ENCODE data around the gene TMBIM6. TPM values are rescaled to one million over a fixed set of nuclear protein-coding genes. Genes with fewer than 3 reads are reported as not detected.
"Not testable (repeated sequence)": the region's sequence is repeated elsewhere in the genome, so short reads cannot be mapped to it uniquely, and the experiment has no call there.

Gene TMBIM6
- total RNA-seq, 4 donors from 2014 or later, result 251 to 408 (median 329) TPM

DNA sequence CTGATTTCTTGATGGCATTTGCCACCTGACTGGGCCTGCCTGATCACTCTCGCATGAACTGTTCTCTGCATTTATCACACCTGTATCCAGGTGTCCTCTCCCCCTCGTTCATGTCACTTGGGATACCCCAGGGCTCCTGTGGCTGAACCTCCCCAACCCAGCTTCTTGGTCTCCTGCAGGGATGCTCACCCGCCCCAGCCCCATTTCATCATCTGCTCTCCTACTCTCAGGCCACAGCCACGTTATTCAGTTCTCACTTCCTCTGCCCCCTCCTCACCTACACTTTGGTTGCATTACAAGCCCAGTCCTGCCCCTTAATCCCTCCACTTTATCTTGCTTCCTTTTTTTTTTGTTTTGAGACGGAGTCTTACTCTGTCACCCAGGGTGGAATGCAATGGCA lies 35.5 kb downstream of the TMBIM6 start:
- Histone ChIP-seq H3K27ac (no peak overlapping the region), H3K4me1 (peaks cover 0 to 13% (median 0%) of the 10 kb centered on the region in 3 donors), H3K4me3 (no peak overlapping the region), H3K36me3 (no peaks in the 10 kb centered on the region), H3K9me3 (no peaks in the 10 kb centered on the region), H3K27me3 (no peaks in the 10 kb centered on the region)
- WGBS, 2 donors (ENCODE audit: low coverage in 1 of 2), result 62 to 76% methylated on average over 4 to 5 of the region's 5 CpGs
- no peak for ATAC-seq
- TF ChIP-seq, protein P1, sequence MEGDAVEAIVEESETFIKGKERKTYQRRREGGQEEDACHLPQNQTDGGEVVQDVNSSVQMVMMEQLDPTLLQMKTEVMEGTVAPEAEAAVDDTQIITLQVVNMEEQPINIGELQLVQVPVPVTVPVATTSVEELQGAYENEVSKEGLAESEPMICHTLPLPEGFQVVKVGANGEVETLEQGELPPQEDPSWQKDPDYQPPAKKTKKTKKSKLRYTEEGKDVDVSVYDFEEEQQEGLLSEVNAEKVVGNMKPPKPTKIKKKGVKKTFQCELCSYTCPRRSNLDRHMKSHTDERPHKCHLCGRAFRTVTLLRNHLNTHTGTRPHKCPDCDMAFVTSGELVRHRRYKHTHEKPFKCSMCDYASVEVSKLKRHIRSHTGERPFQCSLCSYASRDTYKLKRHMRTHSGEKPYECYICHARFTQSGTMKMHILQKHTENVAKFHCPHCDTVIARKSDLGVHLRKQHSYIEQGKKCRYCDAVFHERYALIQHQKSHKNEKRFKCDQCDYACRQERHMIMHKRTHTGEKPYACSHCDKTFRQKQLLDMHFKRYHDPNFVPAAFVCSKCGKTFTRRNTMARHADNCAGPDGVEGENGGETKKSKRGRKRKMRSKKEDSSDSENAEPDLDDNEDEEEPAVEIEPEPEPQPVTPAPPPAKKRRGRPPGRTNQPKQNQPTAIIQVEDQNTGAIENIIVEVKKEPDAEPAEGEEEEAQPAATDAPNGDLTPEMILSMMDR (IDR thresholded peaks at IDR 0.05), result no peak
- TF ChIP-seq POLR2A (IDR thresholded peaks at IDR 0.05), result no peak
- no peak for TF ChIP-seq POLR2AphosphoS5 (IDR thresholded peaks at IDR 0.05)
- TF ChIP-seq EP300 (IDR thresholded peaks at IDR 0.05), result no peak

DNA sequence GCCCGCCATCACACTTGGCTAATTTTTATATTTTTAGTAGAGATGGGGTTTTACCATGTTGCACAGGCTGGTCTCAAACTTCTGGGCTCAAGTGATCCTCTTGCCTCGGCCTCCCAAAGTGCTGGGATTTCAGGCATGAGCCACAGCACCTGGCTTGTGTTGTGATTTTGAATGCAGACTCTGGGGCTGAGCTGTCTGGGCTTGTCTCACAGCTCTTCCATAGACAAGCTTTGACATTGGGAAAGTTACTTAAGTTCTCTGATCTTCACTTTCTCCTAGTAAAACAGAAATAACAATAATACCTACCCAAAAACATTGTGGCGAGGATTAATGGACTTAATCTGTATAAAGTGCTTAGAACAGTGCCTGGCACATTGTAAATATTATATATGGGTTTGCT lies 36.0 kb downstream of the TMBIM6 start:
- 70 to 82% methylated on average over 2 of the region's 3 CpGs for WGBS, 2 donors (ENCODE audit: low coverage in 1 of 2)
- no peaks in the 10 kb centered on the region for H3K9me3 ChIP-seq
- no peak overlapping the region for H3K27ac ChIP-seq
- peaks cover 0 to 13% (median 0%) of the 10 kb centered on the region in 3 donors for H3K4me1 ChIP-seq
- H3K27me3 ChIP-seq, result no peaks in the 10 kb centered on the region
- ATAC-seq, result no peak
- H3K36me3 ChIP-seq, result no peaks in the 10 kb centered on the region
- TF ChIP-seq, protein P1 (IDR thresholded peaks at IDR 0.05), result no peak
- TF ChIP-seq EP300 (IDR thresholded peaks at IDR 0.05) (no peak), POLR2AphosphoS5 (IDR thresholded peaks at IDR 0.05) (no peak), POLR2A (IDR thresholded peaks at IDR 0.05) (no peak)
- H3K4me3 ChIP-seq, result no peak overlapping the region

DNA sequence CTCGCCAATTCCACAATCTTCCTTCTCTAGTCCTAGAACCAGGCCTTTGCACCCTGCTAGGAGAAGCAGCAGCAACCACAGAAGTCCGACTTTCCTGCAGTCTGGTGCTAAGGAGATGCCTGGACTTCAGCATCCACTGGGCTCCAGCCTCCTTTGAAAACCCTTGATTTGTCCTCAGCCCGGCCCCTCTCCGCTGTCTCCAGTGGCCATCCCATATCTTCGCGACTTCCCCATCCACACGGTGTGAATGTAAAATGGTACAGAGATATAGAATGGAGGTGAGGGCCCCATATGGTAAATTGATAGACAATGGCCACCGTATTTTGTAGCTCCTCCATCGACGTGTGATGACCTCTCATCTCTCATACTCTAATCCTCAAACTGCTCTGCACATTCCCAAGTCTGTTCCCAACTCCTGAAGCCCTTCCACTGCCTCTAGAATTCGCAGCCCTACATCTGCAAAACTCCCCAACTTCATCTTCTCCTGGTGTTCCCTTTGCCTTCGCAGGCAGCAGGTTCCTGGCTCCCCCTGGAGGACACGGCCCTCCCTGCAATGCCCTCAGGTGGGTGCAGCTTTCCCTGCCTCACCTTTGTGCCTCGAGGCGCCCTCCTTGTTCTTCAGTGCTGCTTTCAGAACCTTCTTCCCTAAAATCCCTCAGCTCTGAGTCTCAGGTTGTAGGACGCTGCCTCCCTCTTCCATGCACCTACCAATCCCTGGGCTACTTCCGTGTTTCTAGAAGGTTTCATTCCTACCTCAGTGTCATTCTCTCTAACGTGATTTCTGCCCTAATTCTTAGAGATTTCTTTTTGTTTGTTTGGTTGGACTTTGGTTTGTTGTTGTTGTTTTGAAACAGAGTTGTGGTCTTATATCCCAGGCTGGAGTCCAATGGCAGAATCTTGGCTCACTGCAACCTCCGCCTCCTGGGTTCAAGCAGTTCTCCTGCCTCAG lies 36.7 kb downstream of the TMBIM6 start:
- TF ChIP-seq POLR2A (IDR thresholded peaks at IDR 0.05), result no peak
- no peak for TF ChIP-seq EP300 (IDR thresholded peaks at IDR 0.05)
- TF ChIP-seq, protein P1 (IDR thresholded peaks at IDR 0.05), result peak; percentile 41 to 78 (median 56)
- TF ChIP-seq POLR2AphosphoS5 (IDR thresholded peaks at IDR 0.05), result no peak
- no peak for ATAC-seq
- H3K4me1 ChIP-seq, result peaks cover 0 to 14% (median 0%) of the 10 kb centered on the region in 3 donors
- H3K27ac ChIP-seq, result no peak overlapping the region
- H3K27me3 ChIP-seq, result no peaks in the 10 kb centered on the region
- no peak overlapping the region for H3K4me3 ChIP-seq
- WGBS, 2 donors (ENCODE audit: low coverage in 1 of 2), result 46 to 52% methylated on average over 15 to 19 of the region's 19 CpGs
- H3K36me3 ChIP-seq, result no peaks in the 10 kb centered on the region
- H3K9me3 ChIP-seq, result no peaks in the 10 kb centered on the region

DNA sequence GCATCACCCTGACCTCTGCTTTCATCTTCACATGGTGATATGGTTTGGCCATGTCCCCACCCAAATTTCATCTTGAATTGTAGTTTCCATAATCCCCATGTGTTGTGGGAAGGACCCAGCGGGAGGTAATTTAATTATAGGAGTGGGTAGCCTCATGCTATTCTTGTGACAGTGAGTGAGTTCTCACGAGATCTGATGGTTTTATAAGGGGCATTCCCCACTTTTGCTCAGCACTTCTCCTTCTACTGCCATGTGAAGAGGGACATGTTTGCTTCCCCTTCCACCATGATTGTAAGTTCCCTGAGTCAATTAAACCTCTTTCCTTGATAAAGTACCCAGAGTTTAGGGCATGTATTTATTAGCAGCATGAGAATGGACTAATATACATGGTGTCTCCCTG lies 38.2 kb downstream of the TMBIM6 start:
- Histone ChIP-seq H3K4me1 (peaks cover 0 to 29% (median 5%) of the 10 kb centered on the region in 3 donors), H3K4me3 (no peak overlapping the region), H3K27me3 (no peaks in the 10 kb centered on the region), H3K27ac (no peak overlapping the region), H3K9me3 (no peaks in the 10 kb centered on the region), H3K36me3 (no peaks in the 10 kb centered on the region)
- 63 to 76% methylated on average over 2 of the region's 2 CpGs for WGBS, 2 donors (ENCODE audit: low coverage in 1 of 2)
- no peak for ATAC-seq
- TF ChIP-seq, protein P1 (IDR thresholded peaks at IDR 0.05), result no peak
- TF ChIP-seq POLR2AphosphoS5 (IDR thresholded peaks at IDR 0.05), result no peak
- TF ChIP-seq POLR2A (IDR thresholded peaks at IDR 0.05), result no peak
- no peak for TF ChIP-seq EP300 (IDR thresholded peaks at IDR 0.05)

DNA sequence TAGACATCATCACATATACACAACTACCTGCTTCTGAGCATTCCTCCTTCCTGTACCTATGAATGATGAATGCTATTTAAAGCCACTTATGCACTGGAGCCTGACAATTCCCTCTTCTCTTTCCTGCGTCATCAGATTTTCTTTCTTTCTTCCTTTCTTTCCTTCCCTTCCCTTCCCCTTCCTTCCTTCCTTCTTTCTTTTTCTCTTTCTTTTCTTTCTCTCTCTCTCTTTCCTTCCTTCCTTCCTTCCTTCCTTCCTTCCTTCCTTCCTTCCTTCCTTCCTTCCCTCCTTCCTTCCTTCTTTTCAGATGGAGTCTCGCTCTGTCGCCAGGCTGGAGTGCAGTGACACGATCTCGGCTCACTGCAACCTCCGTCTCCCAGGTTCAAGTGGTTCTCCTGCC lies 39.6 kb downstream of the TMBIM6 start:
- not testable (repeated sequence) for H3K36me3 ChIP-seq, H3K9me3 ChIP-seq, ATAC-seq, H3K27ac ChIP-seq, H3K27me3 ChIP-seq, H3K4me3 ChIP-seq
- peaks cover 0 to 35% (median 5%) of the 10 kb centered on the region in 3 donors for H3K4me1 ChIP-seq
- 83 to 94% methylated on average over 1 to 6 of the region's 6 CpGs for WGBS, 2 donors (ENCODE audit: low coverage in 1 of 2)
